ENCODE measurements around the gene WNT9B.
"Not testable (repeated sequence)": the region's sequence is repeated elsewhere in the genome, so short reads cannot be mapped to it uniquely, and the experiment has no call there.

Gene WNT9B

DNA sequence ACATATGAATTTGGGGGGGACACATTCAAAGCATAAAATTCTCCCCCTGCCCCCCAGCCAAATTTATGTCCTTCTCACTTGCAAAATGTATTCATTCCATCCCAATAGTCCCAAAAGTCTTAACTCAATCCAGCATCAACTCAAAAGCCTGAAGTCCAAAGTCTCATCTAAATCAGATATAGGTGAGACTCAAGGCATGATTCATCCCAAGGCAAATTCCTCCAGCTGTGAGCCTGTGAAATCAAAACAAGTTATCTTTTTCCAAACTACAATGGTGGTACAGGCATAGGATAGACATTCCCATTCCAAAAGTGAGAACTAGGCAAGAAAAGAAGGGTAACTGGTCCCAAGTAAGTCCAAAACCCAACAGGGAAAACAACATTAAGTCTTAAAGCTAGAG is 65.7 kb downstream of the WNT9B start:
- no peak for DNase-seq

DNA sequence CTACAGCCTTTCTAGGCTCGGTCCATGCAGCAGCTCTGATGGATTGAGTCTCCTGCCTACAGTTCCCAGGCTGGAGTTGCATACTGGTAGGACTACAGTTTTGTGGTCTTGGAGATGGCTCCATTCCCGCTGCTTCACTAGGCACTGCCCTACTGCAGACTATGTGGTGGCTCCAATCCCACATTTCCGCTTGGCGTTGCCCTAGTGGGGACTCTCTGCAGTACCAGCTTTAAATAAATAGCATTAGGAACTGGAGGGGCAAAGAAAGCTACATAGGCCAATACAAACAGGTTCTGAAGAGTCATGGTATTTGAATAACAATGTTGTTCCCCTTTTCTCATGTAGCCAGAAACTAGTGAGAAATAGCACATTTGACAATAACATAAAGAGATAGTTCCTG is 66.1 kb downstream of the WNT9B start:
- DNase-seq = no peak

DNA sequence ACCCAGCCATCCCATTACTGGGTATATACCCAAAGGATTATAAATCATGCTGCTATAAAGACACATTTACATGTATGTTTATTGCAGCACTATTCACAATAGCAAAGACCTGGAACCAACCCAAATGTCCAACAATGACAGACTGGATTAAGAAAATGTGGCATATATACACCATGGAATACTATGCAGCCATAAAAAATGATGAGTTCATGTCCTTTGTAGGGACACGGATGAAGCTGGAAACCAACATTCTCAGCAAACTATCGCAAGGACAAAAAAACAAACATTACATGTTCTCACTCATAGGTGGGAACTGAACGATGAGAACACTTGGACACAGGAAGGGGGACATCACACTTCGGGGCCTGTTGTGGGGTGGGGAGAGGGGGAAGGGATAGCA is 70.6 kb downstream of the WNT9B start:
- not testable (repeated sequence) for DNase-seq

DNA sequence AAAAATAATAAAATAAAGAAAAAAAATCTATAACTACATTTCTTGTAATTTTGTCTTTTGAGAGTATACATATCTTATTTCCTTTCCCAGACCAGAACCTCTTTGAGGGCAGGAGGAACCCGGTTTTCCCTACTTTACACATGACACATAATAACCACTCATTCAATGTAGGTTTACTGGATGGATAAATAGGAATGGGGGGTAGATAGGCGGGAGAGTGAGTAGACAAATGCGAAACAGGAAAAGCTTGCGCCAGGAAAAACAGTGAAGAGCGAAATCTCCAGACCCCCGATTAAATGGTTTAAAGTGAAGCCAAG is 71.1 kb downstream of the WNT9B start:
- no peak for DNase-seq

DNA sequence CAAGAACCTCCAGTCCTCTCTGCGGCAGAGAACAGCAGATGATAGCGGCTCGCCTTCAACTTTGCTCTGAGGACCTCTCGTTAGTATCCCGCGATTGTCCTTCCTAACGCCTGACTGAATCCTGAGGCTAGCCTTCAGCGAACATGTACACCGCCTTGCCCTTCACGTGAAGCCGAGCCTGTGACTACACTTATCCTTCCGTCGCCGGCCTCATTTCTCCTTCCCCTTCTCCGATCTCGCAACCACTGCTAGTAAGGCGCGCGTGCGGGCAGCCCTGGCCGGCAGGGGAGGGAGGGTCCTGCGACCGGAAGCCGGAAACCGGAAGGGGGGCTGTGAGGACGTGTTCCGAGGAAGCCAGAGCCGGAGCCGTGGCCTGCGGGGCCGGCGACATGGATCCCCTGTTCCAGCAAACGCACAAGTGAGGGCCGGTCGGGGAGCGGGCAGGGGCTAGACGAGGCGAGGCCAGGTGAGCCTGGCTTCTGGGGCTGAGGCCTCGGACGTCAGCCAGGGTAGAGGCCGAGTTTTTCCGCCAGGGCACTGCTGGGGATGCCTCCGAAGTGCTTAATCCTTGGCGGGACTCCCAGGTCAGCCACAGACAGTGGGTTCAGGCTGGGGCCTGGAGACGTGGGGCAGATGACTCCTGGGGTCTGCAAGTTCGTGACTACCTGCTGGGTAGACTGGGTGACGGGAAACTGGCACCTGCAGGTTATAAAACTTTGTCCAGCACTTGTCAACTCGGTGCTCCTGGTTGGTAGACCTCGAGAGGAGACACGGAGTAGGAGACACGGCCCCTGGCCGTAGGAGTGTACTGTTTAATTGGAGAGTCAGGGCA is 71.6 kb downstream of the WNT9B start, which contains the start of gene GOSR2:
Gene GOSR2, plus strand, starts transcription at position 357 of the 832 bp plus-strand sequence. Its CDS starts 33 bp downstream, at position 390.
- DNase-seq = peak; percentile 86

DNA sequence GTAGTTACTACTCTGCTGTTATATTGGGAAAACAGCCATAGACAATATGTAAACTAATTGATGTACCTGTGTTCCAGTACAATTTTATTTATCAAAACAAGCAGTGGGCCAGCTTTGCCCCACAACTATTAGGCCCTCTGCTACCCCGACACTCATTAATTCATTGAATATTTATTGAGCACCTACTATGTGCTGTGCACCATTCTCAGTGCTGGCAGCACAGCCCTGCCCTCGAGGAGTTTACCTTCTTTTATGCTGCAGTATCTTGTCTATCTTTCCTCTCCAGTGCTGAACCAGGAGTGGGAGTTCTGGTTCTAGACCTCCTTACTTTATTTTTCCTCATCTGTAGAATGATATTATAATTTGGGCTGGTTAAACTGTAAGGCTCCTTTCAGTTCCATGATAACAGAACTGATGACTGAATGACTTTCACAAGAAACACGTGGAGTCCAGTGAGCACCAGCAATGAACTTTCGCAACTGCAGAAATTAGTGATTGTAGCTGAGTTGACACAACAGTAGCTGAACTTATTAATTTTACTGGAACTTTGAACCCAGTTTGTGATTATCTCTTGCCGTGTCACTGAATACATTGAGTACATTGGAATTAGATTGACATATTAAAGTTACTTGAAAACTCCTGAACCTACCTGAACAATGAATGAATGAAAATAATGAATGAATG is 73.9 kb downstream of the WNT9B start:
- no peak for DNase-seq

DNA sequence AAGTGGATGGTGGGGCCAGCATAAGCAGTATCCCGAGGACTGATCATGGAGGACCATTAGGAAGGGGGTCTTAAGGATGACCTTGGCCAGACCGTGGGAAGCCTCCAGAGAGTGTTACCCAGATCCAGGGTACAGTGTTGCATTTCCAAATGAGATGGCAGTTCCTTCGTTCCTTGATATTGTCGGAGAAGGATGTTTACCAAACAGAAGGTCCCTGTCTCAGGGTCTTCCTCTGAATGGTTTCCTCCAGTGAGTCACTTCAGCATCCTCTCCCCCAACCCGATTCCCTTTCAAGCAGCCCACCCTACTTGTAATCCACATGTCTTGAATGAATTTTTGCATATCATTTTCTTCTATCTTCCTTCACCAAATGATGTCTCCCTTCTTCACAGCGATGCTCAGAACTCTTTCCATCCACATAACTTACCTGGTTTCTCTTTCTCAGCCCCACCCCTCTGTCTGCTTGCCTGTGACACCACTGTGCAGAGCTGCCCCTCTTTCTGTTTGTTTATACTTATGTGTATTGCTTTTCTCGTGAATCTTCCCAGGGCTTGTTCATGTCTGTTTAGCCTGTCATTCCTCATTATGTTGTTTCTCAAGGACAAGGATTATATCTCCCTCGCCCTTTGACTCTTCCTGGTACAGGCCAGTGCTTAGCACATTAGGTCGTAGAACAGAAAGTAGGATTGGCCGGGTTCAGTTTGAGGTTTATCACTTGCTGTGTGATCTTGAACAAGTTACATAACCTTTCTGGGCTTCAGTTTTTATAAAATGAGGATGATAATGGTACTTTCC is 77.3 kb downstream of the WNT9B start:
- DNase-seq = no peak

DNA sequence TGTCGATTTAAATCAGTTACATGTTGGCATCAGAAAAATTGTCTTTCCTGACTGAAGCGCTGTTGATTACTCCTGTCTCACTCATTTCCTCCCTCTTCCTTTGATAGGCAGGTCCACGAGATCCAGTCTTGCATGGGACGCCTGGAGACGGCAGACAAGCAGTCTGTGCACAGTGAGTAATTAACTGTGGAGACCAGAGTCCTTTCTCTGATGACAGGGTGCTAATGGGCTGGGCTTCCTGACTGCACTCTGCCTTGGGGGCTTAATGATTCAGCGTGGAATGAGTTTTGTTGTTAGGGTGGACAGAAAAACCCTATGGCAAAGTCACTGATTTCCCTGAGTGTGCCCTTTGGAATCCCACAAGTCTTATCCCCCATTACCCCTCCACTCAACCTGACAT is 78.0 kb downstream of the WNT9B start:
- DNase-seq = no peak

DNA sequence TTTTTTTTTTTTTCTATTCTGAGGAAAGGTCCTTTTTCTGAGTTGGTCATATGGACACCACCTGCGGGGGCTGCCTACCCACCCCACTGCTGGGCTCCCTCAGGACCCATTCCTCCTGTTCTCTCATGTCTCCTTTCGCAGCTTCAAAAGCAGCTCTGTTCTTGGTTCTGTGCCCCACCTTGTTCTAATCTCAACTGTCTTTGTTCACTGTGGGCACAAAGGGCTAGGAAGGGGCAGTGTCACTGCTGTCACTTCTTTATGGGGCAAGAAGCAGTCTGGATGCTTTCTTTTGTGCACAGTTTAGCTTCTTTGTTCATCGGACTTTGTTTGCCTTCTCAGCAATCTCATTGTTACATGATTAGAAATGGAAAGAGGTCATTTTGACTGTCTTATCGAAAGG is 78.7 kb downstream of the WNT9B start:
- no peak for DNase-seq

DNA sequence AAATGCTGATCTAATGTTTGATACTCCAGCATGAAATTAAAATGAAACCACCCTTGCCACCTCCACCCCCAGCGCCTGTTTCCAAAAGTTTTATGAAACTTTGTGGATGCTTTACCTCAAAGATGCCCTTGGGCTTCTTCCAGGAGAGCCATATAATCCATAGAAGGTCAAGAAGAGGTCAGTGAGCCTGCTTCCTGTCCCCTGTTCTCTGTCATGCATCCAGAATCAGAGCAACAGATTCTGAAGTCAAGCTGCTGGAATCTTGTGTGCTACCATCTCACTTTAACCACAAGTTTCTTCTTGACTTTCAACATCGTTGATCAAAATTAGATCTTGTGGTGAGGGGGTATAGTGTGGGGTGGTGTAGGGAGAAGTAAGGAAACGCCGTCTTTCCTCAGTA is 80.2 kb downstream of the WNT9B start:
- DNase-seq = no peak

DNA sequence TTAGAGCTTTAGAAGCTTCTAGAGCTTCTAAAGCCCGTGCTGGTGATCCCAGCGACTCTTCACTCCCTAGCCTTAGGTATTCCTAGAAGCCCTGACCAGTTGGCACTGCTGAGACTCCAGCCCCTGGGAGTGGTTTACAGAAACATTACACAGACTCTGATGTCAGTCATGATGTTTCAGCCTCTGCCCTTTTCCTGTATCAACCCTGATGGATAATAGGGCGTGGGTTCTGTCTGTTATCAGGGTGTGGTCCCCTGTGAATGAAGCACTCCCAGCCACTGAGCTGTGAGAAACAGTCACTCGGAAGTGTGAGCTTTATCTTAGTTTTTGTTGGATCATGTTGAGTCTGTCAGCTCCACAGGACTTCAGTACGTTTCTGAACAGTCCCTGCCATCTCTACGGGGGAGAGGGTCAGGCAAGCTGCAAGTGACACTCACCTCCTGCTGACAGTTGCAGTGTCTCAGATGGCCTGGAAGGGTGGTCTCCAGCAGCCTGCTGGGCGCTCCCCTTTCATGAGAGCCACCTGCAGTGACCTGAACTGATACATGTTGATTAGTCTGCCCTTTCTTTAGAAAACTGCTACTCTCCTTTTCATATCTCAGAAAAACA is 84.4 kb downstream of the WNT9B start:
- no peak for DNase-seq

All from DMS 273 treated with DMSO at 0.1 percent for 48 hours (cell line).